ENCODE results near the gene TARBP1. TPM values are rescaled to one million over a fixed set of nuclear protein-coding genes. Genes with fewer than 3 reads are reported as not detected.

TARBP1 gene
- total RNA-seq, 1 donor from 2014 or later, result 17.8 TPM

DNA sequence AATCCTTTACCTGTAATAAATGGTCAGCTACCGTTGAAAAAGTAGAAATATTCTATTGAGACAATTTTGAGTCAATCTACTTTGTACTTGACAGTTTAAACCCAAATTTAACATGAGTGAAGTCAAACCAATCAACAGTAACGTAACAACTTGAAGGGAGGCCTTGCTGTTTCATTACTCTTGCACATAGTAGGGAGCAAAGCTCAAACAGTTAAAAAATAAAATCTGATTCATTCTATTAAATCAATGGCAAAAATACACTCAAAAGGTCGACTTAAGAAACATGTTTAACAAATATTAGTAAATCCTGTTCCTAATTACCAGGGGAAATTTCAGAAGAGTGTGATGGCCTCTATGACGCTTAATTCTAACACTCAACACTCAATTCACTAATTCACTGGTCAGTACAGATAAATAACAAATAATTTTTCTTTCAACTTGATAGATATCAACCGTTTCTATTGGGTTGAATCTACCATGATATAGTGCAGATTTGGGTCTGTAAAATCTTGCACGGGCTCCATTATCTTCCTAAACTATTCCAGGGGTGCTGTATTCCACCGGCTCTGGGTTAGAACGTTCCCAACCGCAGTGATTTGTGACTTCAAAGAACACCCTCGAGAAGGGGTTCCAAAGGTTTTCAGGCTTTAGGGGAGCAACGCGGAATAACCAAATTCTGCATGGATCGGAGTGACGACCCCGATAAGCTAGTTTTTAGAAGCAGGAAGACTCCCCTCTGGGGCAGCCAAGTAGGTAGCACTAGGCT is 1.4 kb downstream of the TARBP1 start:
- H3K9ac ChIP-seq (ENCODE audit: low read length), result peak overlapping the region; percentile 80
- H3K36me3 ChIP-seq (ENCODE audit: insufficient read depth, low read length), result no peaks in the 10 kb centered on the region
- H3K79me2 ChIP-seq (ENCODE audit: insufficient read depth, low read length), result peaks cover 26% of the 10 kb centered on the region
- no peaks in the 10 kb centered on the region for H3K27me3 ChIP-seq (ENCODE audit: insufficient read depth, low read length)
- H4K20me1 ChIP-seq (ENCODE audit: insufficient read depth, low read length), result peaks cover 22% of the 10 kb centered on the region
- DNase-seq (ENCODE audit: low read depth), result no peak
- no peak for FAIRE-seq
- H3K27me3 Mint-ChIP-seq (ENCODE audit: low read depth, unreplicated experiment), result peaks cover 4% of the 10 kb centered on the region
- peaks cover 8% of the 10 kb centered on the region for H3K4me1 Mint-ChIP-seq (ENCODE audit: low read depth, unreplicated experiment)
- no peak for TF ChIP-seq EZH2 (IDR thresholded peaks at IDR 0.05; ENCODE audit: insufficient read depth, low read length)
- TF ChIP-seq, protein P1, sequence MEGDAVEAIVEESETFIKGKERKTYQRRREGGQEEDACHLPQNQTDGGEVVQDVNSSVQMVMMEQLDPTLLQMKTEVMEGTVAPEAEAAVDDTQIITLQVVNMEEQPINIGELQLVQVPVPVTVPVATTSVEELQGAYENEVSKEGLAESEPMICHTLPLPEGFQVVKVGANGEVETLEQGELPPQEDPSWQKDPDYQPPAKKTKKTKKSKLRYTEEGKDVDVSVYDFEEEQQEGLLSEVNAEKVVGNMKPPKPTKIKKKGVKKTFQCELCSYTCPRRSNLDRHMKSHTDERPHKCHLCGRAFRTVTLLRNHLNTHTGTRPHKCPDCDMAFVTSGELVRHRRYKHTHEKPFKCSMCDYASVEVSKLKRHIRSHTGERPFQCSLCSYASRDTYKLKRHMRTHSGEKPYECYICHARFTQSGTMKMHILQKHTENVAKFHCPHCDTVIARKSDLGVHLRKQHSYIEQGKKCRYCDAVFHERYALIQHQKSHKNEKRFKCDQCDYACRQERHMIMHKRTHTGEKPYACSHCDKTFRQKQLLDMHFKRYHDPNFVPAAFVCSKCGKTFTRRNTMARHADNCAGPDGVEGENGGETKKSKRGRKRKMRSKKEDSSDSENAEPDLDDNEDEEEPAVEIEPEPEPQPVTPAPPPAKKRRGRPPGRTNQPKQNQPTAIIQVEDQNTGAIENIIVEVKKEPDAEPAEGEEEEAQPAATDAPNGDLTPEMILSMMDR (IDR thresholded peaks at IDR 0.05; ENCODE audit: insufficient read depth, low read depth, low read length), result no peak
- H3K9me3 ChIP-seq (ENCODE audit: insufficient read depth, low read depth, low read length), result no peaks in the 10 kb centered on the region
- H2AFZ ChIP-seq (ENCODE audit: low read depth, low read length), result peak overlapping the region; percentile 88
- H3K4me3 Mint-ChIP-seq (ENCODE audit: unreplicated experiment), result peak overlapping the region; percentile 92
- peak overlapping the region; percentile 84 for H3K4me3 ChIP-seq (ENCODE audit: insufficient read depth, low read depth, low read length)
- H3K36me3 Mint-ChIP-seq (ENCODE audit: low read depth, unreplicated experiment), result no peaks in the 10 kb centered on the region
- H3K4me2 ChIP-seq (ENCODE audit: low read length), result peak overlapping the region; percentile 99
- H3K4me1 ChIP-seq (ENCODE audit: insufficient read depth, low read length), result peaks cover 5% of the 10 kb centered on the region
- H3K9me3 Mint-ChIP-seq (ENCODE audit: unreplicated experiment), result no peaks in the 10 kb centered on the region
- peak overlapping the region; percentile 60 for H3K27ac Mint-ChIP-seq (ENCODE audit: unreplicated experiment)
- no peak overlapping the region for H3K27ac ChIP-seq (ENCODE audit: low read depth, low read length)

DNA sequence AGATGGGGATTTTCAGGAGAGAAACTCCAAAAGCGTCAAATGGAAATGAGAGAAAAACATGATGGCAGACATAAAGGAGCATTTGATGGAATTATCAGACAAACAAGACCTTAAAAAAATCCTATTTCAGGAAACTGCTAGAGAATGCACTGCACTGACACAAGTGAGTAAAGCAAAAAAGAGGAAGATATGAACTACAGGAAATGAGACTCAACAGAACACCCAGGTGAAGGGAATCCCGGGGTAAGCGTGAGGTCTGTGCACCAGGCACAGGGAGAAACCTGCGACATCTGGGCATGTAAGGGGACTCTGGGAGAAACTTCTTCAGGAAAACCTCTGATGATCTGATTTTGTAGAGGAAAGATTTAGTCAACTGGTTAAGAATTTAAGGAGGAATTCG is 2.8 kb downstream of the TARBP1 start:
- Histone ChIP-seq H3K27ac (ENCODE audit: low read depth, low read length) (no peak overlapping the region), H4K20me1 (ENCODE audit: insufficient read depth, low read length) (peaks cover 22% of the 10 kb centered on the region), H3K9me3 (ENCODE audit: insufficient read depth, low read depth, low read length) (no peaks in the 10 kb centered on the region), H3K79me2 (ENCODE audit: insufficient read depth, low read length) (peaks cover 26% of the 10 kb centered on the region), H3K4me3 (ENCODE audit: insufficient read depth, low read depth, low read length) (no peak overlapping the region), H3K27me3 (ENCODE audit: insufficient read depth, low read length) (no peaks in the 10 kb centered on the region), H2AFZ (ENCODE audit: low read depth, low read length) (no peak overlapping the region), H3K4me1 (ENCODE audit: insufficient read depth, low read length) (peaks cover 5% of the 10 kb centered on the region), H3K36me3 (ENCODE audit: insufficient read depth, low read length) (no peaks in the 10 kb centered on the region), H3K9ac (ENCODE audit: low read length) (no peak overlapping the region), H3K4me2 (ENCODE audit: low read length) (no peak overlapping the region)
- Mint-ChIP-seq H3K9me3 (ENCODE audit: unreplicated experiment) (no peaks in the 10 kb centered on the region), H3K4me3 (ENCODE audit: unreplicated experiment) (no peak overlapping the region), H3K27ac (ENCODE audit: unreplicated experiment) (no peak overlapping the region), H3K4me1 (ENCODE audit: low read depth, unreplicated experiment) (peaks cover 8% of the 10 kb centered on the region), H3K36me3 (ENCODE audit: low read depth, unreplicated experiment) (no peaks in the 10 kb centered on the region), H3K27me3 (ENCODE audit: low read depth, unreplicated experiment) (no peaks in the 10 kb centered on the region)
- TF ChIP-seq EZH2 (IDR thresholded peaks at IDR 0.05; ENCODE audit: insufficient read depth, low read length), result no peak
- TF ChIP-seq, protein P1 (IDR thresholded peaks at IDR 0.05; ENCODE audit: insufficient read depth, low read depth, low read length), result no peak
- DNase-seq (ENCODE audit: low read depth) (no peak), FAIRE-seq (no peak)

DNA sequence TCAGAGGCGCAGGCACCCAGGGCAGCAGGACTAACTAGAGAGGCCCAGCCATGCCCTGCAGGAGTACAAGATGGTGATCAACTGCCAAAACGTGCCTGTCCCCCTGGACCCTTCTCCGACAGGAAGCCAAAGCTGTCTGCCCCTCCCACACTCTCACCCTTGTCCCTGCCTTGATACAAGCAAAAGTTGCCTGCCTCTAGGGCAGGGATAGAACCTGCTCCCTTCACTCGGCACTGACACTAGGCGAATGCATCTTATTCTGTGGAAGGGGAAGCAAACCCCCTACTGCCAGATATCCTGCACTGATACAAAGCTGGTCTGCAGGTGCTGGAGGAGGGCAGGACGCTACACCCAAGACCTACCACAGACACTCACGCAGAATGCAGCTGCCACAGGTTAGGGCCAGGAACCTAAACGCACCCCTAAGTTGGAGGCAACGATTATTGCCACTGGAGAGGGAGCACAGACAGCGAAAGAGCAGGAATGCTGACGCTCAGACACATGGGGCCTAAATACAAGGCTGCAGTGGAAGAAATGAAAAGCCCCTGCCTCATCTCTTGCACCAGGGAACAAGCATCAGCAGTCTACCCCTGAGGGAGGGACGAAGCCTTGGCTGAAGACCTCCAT is 3.7 kb downstream of the TARBP1 start:
- Histone ChIP-seq H3K79me2 (ENCODE audit: insufficient read depth, low read length) (peaks cover 26% of the 10 kb centered on the region), H3K4me2 (ENCODE audit: low read length) (no peak overlapping the region), H3K27ac (ENCODE audit: low read depth, low read length) (no peak overlapping the region), H3K4me3 (ENCODE audit: insufficient read depth, low read depth, low read length) (no peak overlapping the region), H3K36me3 (ENCODE audit: insufficient read depth, low read length) (no peaks in the 10 kb centered on the region), H3K9ac (ENCODE audit: low read length) (no peak overlapping the region), H3K27me3 (ENCODE audit: insufficient read depth, low read length) (no peaks in the 10 kb centered on the region), H4K20me1 (ENCODE audit: insufficient read depth, low read length) (peaks cover 22% of the 10 kb centered on the region), H2AFZ (ENCODE audit: low read depth, low read length) (no peak overlapping the region), H3K9me3 (ENCODE audit: insufficient read depth, low read depth, low read length) (no peaks in the 10 kb centered on the region), H3K4me1 (ENCODE audit: insufficient read depth, low read length) (peaks cover 5% of the 10 kb centered on the region)
- Mint-ChIP-seq H3K4me3 (ENCODE audit: unreplicated experiment) (no peak overlapping the region), H3K27ac (ENCODE audit: unreplicated experiment) (no peak overlapping the region), H3K27me3 (ENCODE audit: low read depth, unreplicated experiment) (no peaks in the 10 kb centered on the region), H3K36me3 (ENCODE audit: low read depth, unreplicated experiment) (no peaks in the 10 kb centered on the region), H3K9me3 (ENCODE audit: unreplicated experiment) (no peaks in the 10 kb centered on the region), H3K4me1 (ENCODE audit: low read depth, unreplicated experiment) (peaks cover 8% of the 10 kb centered on the region)
- TF ChIP-seq, protein P1 (IDR thresholded peaks at IDR 0.05; ENCODE audit: insufficient read depth, low read depth, low read length), result no peak
- TF ChIP-seq EZH2 (IDR thresholded peaks at IDR 0.05; ENCODE audit: insufficient read depth, low read length), result no peak
- no peak for DNase-seq (ENCODE audit: low read depth)
- FAIRE-seq, result no peak
